Measurements from ENCODE around the gene GATAD1. TPM values are rescaled to one million over a fixed set of nuclear protein-coding genes. Genes with fewer than 3 reads are reported as not detected.

GATAD1 gene
- total and polyA plus RNA-seq, 2 of the 13 experiments (the other 11 are each of a cell fraction or from before 2014, with no cell fraction given), result 20.6 to 42.1 TPM

DNA sequence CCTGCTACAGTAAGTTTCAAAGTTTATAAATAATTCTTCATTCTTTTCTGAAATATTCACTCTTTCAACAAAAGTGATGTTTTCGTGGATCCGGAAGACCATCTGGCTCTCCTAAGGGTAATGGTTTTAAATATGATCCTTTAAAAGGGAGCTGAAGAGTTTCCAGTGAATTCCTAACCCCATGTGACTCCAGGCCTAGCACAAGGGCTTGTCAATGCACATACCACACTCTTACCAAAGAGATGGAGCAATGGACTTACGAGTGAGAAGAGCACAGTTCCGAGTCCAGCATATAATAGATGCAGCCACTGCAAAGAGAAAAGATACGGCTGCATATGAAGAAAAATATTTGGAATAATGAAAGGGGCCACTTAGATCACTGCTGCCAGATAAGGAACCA lies 32.1 kb upstream of the GATAD1 start (continued):
- TF ChIP-seq, protein P1, sequence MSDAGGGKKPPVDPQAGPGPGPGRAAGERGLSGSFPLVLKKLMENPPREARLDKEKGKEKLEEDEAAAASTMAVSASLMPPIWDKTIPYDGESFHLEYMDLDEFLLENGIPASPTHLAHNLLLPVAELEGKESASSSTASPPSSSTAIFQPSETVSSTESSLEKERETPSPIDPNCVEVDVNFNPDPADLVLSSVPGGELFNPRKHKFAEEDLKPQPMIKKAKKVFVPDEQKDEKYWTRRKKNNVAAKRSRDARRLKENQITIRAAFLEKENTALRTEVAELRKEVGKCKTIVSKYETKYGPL (CRISPR knock-in tag; IDR thresholded peaks at IDR 0.05), result no peak
- TF ChIP-seq, protein P2, sequence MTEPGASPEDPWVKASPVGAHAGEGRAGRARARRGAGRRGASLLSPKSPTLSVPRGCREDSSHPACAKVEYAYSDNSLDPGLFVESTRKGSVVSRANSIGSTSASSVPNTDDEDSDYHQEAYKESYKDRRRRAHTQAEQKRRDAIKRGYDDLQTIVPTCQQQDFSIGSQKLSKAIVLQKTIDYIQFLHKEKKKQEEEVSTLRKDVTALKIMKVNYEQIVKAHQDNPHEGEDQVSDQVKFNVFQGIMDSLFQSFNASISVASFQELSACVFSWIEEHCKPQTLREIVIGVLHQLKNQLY (CRISPR knock-in tag; IDR thresholded peaks at IDR 0.05), result no peak
- TF ChIP-seq, protein P3, sequence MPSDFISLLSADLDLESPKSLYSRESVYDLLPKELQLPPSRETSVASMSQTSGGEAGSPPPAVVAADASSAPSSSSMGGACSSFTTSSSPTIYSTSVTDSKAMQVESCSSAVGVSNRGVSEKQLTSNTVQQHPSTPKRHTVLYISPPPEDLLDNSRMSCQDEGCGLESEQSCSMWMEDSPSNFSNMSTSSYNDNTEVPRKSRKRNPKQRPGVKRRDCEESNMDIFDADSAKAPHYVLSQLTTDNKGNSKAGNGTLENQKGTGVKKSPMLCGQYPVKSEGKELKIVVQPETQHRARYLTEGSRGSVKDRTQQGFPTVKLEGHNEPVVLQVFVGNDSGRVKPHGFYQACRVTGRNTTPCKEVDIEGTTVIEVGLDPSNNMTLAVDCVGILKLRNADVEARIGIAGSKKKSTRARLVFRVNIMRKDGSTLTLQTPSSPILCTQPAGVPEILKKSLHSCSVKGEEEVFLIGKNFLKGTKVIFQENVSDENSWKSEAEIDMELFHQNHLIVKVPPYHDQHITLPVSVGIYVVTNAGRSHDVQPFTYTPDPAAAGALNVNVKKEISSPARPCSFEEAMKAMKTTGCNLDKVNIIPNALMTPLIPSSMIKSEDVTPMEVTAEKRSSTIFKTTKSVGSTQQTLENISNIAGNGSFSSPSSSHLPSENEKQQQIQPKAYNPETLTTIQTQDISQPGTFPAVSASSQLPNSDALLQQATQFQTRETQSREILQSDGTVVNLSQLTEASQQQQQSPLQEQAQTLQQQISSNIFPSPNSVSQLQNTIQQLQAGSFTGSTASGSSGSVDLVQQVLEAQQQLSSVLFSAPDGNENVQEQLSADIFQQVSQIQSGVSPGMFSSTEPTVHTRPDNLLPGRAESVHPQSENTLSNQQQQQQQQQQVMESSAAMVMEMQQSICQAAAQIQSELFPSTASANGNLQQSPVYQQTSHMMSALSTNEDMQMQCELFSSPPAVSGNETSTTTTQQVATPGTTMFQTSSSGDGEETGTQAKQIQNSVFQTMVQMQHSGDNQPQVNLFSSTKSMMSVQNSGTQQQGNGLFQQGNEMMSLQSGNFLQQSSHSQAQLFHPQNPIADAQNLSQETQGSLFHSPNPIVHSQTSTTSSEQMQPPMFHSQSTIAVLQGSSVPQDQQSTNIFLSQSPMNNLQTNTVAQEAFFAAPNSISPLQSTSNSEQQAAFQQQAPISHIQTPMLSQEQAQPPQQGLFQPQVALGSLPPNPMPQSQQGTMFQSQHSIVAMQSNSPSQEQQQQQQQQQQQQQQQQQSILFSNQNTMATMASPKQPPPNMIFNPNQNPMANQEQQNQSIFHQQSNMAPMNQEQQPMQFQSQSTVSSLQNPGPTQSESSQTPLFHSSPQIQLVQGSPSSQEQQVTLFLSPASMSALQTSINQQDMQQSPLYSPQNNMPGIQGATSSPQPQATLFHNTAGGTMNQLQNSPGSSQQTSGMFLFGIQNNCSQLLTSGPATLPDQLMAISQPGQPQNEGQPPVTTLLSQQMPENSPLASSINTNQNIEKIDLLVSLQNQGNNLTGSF (CRISPR knock-in tag; IDR thresholded peaks at IDR 0.05), result no peak
- no peak for TF ChIP-seq STAT5B (CRISPR knock-in tag; IDR thresholded peaks at IDR 0.05)
- TF ChIP-seq ZSCAN21 (CRISPR knock-in tag; IDR thresholded peaks at IDR 0.05; ENCODE audit: borderline replicate concordance), result no peak

DNA sequence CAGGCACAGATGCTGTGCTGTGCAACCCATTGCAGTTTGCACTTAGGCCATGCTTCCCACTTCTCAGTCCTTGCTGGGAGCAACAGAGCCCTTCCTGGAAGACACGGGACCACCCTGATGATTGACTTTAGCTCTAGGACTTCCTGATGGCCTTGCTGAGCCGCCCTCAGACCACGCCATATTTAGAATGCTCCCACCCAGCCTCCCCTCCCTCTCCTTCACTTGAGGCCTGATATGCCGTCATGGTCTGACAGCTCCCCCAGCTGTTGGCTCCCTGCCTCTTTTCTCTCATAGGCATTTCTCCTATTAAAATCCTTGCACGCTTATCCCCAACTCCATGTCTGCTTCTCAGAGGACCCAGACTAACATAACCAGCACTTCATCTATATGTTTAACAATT lies 29.4 kb upstream of the GATAD1 start:
- Histone ChIP-seq H3K79me2 (ENCODE audit: insufficient read depth, low read length) (no peaks in the 10 kb centered on the region), H3K27me3 (ENCODE audit: control insufficient read depth in 1 of 2, insufficient read depth in 2 of 2, low read length in 2 of 2) (peaks cover 0 to 7% of the 10 kb centered on the region in 2 experiments; a peak in 1 of 5 replicates), H3K27ac (ENCODE audit: extremely low read length, insufficient read depth, low read length) (no peak overlapping the region), H3K36me3 (replicated peaks in 1 of 2; ENCODE audit: control insufficient read depth in 1 of 2, insufficient read depth in 2 of 2, low read length in 2 of 2) (no peaks in the 10 kb centered on the region), H2AFZ (ENCODE audit: low read length) (no peak overlapping the region), H3K4me3 (replicated peaks in 1 of 3; ENCODE audit: insufficient read depth in 1 of 3, low read depth in 2 of 3, low read length in 3 of 3) (no peak overlapping the region), H3K9me3 (ENCODE audit: low read length) (no peaks in the 10 kb centered on the region), H3K4me1 (ENCODE audit: insufficient read depth, low read length) (peaks cover 10% of the 10 kb centered on the region), H3K4me2 (ENCODE audit: low read depth, low read length) (no peak overlapping the region), H4K20me1 (ENCODE audit: insufficient read depth, low read length) (no peaks in the 10 kb centered on the region), H3K9ac (ENCODE audit: insufficient read depth, low read depth, low read length) (no peak overlapping the region)
- ChIA-PET POLR2A (no interaction called here), CTCF (ENCODE audit: low intra/inter-chr PET ratio, low total read pairs) (no interaction called here)
- in situ Hi-C loops (cut with HindIII; ENCODE audit: extremely low pct_ligation_motif_present, low pct_unique_long_range_greater_than_20kb), result no loop called here
- FAIRE-seq (no peak), ATAC-seq (no peak), DNase-seq (ENCODE audit: low spot score) (no peak)
- no TSS peak for BruUV-seq (replicated peaks)
- intact Hi-C loops (cut with micrococcal nuclease; ENCODE audit: unreplicated experiment), result no loop called here
- 55% methylated on average over 5 of the region's 5 CpGs for WGBS (ENCODE audit: low lambda C conversion rate)
- TF ChIP-seq FOSL2 (CRISPR knock-in tag; IDR thresholded peaks at IDR 0.05) (no peak), STAG1 (CRISPR knock-in tag; IDR thresholded peaks at IDR 0.05) (peak; percentile 24; the same call in 1 of the 2 replicates), ZNF564 (CRISPR knock-in tag; IDR thresholded peaks at IDR 0.05) (no peak), ATM (IDR thresholded peaks at IDR 0.05; ENCODE audit: borderline replicate concordance) (no peak), ZNF12 (CRISPR knock-in tag; IDR thresholded peaks at IDR 0.05) (no peak), HDAC1 (CRISPR knock-in tag; IDR thresholded peaks at IDR 0.05) (no peak)
- TF ChIP-seq, protein P4, sequence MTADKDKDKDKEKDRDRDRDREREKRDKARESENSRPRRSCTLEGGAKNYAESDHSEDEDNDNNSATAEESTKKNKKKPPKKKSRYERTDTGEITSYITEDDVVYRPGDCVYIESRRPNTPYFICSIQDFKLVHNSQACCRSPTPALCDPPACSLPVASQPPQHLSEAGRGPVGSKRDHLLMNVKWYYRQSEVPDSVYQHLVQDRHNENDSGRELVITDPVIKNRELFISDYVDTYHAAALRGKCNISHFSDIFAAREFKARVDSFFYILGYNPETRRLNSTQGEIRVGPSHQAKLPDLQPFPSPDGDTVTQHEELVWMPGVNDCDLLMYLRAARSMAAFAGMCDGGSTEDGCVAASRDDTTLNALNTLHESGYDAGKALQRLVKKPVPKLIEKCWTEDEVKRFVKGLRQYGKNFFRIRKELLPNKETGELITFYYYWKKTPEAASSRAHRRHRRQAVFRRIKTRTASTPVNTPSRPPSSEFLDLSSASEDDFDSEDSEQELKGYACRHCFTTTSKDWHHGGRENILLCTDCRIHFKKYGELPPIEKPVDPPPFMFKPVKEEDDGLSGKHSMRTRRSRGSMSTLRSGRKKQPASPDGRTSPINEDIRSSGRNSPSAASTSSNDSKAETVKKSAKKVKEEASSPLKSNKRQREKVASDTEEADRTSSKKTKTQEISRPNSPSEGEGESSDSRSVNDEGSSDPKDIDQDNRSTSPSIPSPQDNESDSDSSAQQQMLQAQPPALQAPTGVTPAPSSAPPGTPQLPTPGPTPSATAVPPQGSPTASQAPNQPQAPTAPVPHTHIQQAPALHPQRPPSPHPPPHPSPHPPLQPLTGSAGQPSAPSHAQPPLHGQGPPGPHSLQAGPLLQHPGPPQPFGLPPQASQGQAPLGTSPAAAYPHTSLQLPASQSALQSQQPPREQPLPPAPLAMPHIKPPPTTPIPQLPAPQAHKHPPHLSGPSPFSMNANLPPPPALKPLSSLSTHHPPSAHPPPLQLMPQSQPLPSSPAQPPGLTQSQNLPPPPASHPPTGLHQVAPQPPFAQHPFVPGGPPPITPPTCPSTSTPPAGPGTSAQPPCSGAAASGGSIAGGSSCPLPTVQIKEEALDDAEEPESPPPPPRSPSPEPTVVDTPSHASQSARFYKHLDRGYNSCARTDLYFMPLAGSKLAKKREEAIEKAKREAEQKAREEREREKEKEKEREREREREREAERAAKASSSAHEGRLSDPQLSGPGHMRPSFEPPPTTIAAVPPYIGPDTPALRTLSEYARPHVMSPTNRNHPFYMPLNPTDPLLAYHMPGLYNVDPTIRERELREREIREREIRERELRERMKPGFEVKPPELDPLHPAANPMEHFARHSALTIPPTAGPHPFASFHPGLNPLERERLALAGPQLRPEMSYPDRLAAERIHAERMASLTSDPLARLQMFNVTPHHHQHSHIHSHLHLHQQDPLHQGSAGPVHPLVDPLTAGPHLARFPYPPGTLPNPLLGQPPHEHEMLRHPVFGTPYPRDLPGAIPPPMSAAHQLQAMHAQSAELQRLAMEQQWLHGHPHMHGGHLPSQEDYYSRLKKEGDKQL (CRISPR knock-in tag; IDR thresholded peaks at IDR 0.05; ENCODE audit: low read depth), result no peak
